Measurements from ENCODE around the gene LRCH1.
A peak's percentile ranks its signal among the peaks of the same experiment; 100 is the strongest.

LRCH1 gene

GRCh38 chr13:46536341-46536740 is 16.6 kb upstream of the LRCH1 start:
- DNase-seq, result no peak

DNA sequence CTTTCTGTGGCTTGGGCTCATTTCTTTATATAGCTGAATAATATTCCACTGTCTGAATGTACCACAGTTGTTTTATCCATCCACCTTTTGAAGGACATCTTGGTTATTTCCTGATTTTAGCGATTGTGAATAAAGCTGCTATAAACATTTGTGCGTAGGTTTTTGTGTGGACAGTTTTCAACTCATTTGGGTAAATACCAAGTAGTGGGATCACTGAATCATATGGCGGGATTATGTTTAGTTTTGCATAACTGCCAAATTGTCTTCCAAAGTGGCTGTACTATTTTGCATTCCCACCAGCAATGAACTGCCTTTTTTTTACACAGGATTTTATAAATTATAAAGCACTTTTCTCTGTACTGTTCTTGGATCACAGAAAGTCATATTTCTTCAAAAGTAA is 13.7 kb upstream of the LRCH1 start:
- DNase-seq, result no peak

GRCh38 chr13:46541210-46541609 is 11.8 kb upstream of the LRCH1 start:
- no peak for DNase-seq

DNA sequence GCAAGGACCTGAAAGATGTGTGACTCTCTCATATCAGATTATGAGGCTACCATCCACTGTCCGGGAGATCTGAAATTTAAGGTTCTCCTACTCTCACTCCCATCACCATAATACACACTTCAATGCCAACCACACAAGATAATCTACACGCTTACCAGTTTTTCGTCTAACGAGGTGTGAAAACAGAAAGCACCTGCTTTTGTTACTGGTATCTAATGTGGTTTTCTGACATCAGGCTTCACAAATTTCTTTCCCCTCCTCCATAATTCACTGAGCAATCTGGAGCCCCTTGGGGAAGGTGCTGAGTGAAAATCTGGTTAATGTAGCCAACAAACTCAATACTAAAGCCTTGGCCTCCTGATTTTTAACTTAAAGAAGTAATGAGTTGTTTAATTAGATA is 10.1 kb upstream of the LRCH1 start:
- no peak for DNase-seq

DNA sequence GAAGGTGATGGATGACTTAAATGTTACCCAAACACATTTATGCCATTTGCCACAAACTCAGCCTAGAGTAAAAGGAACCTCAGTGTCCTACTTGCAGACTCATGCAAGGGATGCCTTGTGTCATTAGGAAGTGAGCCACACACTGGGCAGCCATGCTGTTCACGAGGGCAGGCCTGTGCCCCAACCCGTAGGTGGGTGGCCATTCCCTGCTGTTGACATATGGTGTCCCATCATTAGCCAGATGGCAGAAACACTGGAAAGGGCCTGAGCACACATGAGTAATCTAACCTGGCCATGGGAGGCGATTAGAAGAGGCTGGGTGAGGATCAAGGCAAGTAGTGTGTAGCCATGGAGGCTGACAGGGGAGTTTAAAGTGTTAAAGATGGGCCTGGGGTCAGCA is 9.7 kb upstream of the LRCH1 start:
- DNase-seq, result no peak

- DNase-seq, result no peak
Observed at GRCh38 chr13:46544208-46544607, 8.8 kb upstream of the LRCH1 start.

DNA sequence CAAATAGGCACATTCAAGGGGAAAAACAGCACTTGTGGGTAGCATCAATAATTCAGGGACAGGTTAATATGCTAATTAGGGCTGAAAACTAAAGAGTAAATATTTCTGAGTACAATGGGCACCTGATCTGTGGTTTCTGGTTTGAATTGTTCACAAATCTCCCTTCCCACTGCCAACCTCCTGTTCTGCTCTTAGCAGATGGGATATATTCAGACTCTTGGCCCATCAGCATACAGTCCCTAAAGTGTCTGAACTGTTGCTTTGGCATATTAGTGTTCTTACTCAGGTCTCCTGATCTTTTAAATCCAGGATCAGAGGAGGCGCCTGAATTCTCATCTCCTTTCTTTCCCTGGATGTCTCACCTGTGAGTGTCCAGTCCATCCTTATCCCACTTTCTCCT is 8.2 kb upstream of the LRCH1 start:
- DNase-seq, result no peak

- DNase-seq, result no peak
Observed at GRCh38 chr13:46546084-46546768, 6.7 kb upstream of the LRCH1 start.

DNA sequence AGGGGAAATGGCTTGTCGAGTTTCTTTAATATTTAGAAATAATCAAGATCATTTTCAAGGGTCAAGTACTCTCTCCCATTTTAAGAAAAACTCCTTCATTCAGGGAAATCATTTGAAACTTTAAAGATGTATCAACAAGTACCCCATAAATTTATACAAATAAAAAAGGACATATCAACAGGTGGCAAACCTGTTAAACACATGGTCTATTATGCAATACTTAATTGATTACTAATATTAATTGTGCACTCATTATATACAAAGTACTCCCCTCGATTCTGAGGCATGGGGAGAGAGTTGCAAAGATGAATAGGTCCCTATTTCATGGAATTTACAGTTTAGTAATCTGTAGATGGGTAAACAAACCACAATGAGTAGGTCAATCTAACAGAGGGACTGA is 2.1 kb upstream of the LRCH1 start:
- DNase-seq, result no peak

DNA sequence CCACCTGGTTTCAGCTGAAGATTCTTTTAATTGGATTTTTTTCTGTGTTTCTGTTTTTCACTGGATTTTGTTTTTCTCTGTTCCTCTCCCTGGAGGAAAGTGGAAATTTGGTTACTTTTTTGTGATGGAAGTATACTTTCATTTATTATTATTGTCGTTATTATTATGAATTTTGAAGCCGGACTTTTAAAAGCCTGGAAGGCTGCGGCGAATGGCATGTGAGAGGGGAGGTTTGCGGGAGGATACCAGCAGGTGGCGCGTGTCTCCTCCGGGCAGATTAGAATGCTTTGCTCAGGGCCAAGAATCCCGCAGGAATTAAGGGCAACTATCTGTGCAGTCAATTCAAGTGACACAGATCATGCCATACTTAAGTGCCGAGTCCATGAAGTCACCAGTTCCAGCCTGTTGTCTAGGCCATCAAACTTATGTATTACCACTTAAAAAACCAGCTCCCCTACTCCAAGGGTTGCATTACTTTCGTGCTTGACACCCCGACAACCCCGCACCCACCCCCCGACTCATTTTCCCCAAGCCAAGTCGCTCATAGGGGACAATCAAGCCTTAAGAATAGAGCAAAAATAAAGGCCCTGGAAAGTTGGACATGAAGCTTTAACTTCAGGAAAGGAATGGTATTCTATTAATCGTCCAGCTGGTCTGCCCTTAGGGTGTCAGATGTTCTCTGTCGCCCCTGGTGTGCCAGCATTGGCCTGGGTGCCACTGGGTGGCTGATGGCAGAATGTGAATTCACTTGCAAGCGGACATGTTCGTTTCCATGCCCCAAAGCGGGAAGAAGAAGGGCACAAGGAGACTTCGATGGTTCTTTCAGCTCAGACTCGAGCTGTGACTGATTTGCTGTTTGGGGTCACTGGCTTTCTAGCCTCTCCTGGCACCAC is 1.3 kb upstream of the LRCH1 start:
- DNase-seq, result peak; percentile 48

DNA sequence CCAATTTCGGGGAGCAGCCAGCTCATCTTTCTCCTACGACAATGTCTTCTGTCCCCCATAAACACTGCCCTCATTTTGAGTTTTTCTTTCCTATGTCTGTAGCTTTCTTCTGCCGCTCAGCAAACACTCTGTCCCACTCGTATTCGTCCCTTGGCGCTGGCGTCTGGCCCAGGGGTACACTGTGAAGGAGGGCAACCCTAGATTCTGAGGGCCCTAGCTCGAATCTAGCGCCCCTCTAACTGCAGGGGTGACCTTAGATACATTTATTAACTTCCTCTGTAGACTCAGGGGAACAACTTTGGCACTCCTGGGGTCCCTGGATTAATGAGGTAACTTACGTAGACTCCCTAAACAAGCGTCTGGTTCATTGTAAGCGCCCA is 677 bp upstream of the LRCH1 start:
- no peak for DNase-seq

- no peak for DNase-seq
Observed at GRCh38 chr13:46553521-46553885, 533 bp downstream of the LRCH1 start.

DNA sequence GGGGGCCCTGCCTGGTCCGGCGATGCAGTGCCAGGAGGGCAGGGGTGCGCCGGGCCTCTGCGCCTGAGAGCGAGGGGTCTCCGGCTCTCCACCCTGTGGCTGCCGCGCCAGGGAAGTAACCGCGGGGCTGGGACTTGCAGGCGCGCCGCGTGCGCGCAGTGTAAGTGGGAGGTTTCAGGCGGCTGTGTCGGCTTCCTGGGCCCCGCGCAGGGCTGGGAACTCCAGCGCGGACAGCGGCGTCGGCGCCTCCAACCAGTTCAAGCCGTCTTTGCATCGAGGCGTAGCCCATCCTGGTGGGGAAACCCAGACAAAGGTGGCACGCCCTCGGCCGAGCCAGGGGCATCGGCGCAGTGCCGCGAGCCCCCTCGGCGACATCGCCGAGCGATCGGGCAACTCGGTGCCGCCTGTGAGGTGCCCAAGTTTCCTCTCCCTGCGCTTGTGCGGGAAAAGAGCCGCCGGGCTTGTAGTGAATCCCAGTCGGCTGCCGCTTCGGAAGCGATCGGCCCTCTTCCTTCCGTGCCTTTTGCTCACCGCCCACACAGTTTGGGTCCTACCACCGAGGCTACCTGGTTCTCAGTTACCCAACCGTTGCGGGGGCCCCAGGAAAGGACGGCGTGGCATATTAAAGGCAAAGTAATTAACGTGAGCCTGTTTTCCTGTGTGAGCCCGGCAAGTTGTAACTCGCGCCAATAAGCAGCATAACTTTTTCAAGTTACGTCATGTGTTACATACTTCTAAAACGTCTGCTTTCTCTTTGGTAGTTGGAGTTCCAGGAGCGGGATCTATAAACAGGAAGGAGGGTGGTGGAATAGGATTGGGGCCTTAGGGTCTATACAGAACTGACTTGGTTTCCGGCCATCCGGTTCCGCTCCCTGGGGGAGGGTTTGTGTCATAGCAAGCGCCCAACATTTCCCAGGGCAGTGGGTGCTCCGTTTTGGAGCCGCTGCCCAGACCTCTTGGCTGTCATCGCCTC is 1.2 kb downstream of the LRCH1 start:
- DNase-seq, result peak; percentile 58

- no peak for DNase-seq
Observed at GRCh38 chr13:46554951-46555350, 2.0 kb downstream of the LRCH1 start.

GRCh38 chr13:46555722-46556417 is 2.9 kb downstream of the LRCH1 start:
- no peak for DNase-seq

DNA sequence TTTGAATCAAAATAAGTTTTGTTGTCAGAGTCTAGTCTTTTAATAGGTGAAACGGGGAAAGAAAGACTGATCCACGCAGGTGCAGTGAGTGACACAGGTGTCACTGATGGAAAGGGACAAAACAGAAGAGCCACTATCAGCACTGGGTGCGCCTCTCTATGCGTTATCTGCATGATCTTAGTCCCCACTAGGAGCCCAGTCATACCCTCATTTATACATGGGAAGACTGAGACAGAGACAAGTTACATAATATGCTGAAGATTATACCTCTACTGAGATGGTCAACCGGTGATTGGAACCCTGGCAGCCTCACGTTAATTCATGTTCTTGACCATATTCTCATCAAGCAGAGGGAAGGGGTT is 3.4 kb downstream of the LRCH1 start:
- no peak for DNase-seq

GRCh38 chr13:46559272-46559805 is 6.4 kb downstream of the LRCH1 start:
- DNase-seq, result no peak

DNA sequence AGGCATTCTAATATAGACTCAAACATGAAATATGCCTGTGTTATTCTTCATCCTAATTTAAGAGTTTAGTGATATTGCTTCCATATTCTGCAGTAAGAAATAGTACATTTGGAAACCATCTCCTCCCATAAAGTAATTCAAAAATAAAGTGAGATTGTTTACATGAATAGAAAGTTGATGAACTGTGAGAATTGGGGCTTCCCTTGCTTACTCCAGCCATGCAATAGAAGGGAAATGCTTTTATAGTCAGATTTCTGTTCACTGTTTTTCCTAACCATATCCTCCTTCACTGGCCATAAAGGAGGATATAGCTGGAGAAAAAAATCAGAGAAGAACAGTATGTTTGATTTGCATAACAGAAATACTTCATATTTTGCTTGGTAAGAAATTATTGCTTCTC is 7.8 kb downstream of the LRCH1 start:
- DNase-seq, result no peak

DNA sequence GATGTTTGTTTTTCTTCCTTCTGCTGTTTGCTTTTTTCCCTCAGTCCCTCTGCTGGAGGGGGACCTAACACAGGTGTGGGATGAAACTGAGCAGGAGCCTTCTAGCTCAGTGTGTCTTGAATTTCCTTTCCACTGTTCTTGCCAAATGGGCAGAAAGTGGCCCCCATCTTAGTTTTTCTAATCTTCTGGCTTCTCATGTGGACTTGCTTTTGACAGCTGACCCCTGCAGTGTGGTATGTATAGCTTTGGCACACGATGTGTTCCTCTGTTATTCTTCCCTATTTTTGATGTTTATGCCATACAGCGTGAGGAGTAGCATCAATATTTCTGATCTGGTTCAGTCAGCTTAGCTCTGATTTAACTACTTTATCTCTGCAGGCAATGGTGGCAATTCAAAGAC is 8.3 kb downstream of the LRCH1 start:
- no peak for DNase-seq

- DNase-seq, result no peak
Observed at GRCh38 chr13:46561691-46562090, 8.7 kb downstream of the LRCH1 start.

- no peak for DNase-seq
Observed at GRCh38 chr13:46562152-46562551, 9.2 kb downstream of the LRCH1 start.

- DNase-seq, result no peak
Observed at GRCh38 chr13:46562581-46562980, 9.6 kb downstream of the LRCH1 start.

Measured in amniotic stem cell (primary cell).